ENCODE results near the gene PDAP1. TPM values are rescaled to one million over a fixed set of nuclear protein-coding genes. Genes with fewer than 3 reads are reported as not detected.
"Not testable (repeated sequence)": the region's sequence is repeated elsewhere in the genome, so short reads cannot be mapped to it uniquely, and the experiment has no call there.

The PDAP1 gene
- total and polyA plus RNA-seq, 2 experiments from 2014 or later = 93.1 to 134 TPM

DNA sequence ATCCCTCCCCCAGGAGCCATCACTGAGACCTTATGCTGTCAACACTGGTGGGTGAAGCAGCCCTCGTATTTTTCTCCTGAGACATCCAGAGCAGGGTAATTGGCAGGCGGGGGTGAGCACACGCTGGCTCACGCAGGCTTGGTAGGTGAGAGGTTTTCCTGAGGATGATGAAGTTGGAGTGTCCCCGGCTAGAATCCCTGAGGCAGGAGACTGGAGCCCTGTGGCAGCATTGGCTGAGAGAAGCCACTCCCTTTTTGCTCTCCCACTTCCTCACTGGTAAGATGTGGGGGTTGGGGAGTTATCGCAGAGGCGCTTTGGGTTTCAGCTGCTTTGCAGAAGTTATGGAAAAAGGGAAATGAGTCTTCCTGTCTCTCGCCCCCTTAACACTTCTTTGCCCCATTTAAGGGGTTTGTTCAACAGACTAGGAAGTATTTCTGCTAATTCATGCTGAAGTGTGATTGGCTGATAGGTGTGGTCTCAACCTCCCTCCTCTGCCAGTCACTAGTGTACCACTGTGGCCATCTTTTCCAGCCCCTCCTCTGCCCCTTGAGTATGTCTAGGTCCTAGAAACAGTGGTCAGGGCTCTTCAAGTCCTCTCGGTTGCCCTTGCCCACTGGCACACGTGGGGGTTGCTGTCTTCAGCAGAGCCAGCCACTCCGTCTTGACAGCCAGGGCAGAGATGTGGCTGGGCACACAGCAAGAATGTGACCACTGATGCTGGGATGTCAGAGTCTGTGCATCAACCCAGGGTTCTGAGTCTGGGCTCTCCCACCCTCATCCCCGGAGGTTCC, 28.2 kb downstream of the PDAP1 start:
- Histone ChIP-seq H3K36me3 (ENCODE audit: insufficient read depth) (no peaks in the 10 kb centered on the region), H3K27me3 (ENCODE audit: insufficient read depth) (no peaks in the 10 kb centered on the region), H3K27ac (ENCODE audit: low read depth) (peak overlapping the region; percentile 55; the same call in 1 of the 2 replicates), H2AFZ (no peak overlapping the region), H3F3A (replicated peaks; ENCODE audit: low read depth) (no peaks in the 10 kb centered on the region), H3K4me1 (ENCODE audit: insufficient read depth) (0 out of 2 replicates have a peak, but pooled peaks cover 10% of the 10 kb centered on the region), H3K79me2 (replicated peaks; ENCODE audit: insufficient read depth) (peaks cover 26% of the 10 kb centered on the region), H4K20me1 (replicated peaks; ENCODE audit: insufficient read depth) (peaks cover 28% of the 10 kb centered on the region), H3K4me2 (peak overlapping the region; percentile 60; the same call in 1 of the 2 replicates), H3K4me3 (no peak overlapping the region; the same call in 1 of the 2 replicates), H3K9me2 (ENCODE audit: insufficient read depth) (no peaks in the 10 kb centered on the region)
- peaks cover 13% of the 10 kb centered on the region for H3K27me3 Mint-ChIP-seq (ENCODE audit: insufficient read depth, low read depth, poor library complexity)
- H3K4me3 Mint-ChIP-seq = peak overlapping the region; percentile 25; the same call in 2 of the 3 replicates
- H3K27ac Mint-ChIP-seq = peak overlapping the region; percentile 73
- DNase-seq (ENCODE audit: low spot score) (peak; percentile 49), ATAC-seq (peak; percentile 23)
- H3K36me3 Mint-ChIP-seq (ENCODE audit: low read depth) = peaks cover 12% of the 10 kb centered on the region
- H3K4me1 Mint-ChIP-seq = peaks cover 14% of the 10 kb centered on the region
- H3K9me3 Mint-ChIP-seq = no peaks in the 10 kb centered on the region
- TF ChIP-seq EZH2 (IDR thresholded peaks at IDR 0.05; ENCODE audit: low read depth, unreplicated experiment) (no peak), STAT1 (IDR thresholded peaks at IDR 0.05; ENCODE audit: unreplicated experiment) (no peak), EZH2phosphoT487 (IDR thresholded peaks at IDR 0.05; ENCODE audit: unreplicated experiment) (no peak), NANOG (IDR thresholded peaks at IDR 0.05; ENCODE audit: borderline replicate concordance) (no peak), ZNF331 (CRISPR knock-in tag; IDR thresholded peaks at IDR 0.05; ENCODE audit: low read depth) (no peak), ZNF114 (CRISPR knock-in tag; IDR thresholded peaks at IDR 0.05) (no peak), ZNF462 (CRISPR knock-in tag; IDR thresholded peaks at IDR 0.05) (no peak), JUNB (IDR thresholded peaks at IDR 0.05; ENCODE audit: unreplicated experiment) (no peak), CREB1 (CRISPR knock-in tag; IDR thresholded peaks at IDR 0.05; ENCODE audit: low read depth) (no peak), POLR2AphosphoS5 (IDR thresholded peaks at IDR 0.05; ENCODE audit: low read depth) (no peak)

DNA sequence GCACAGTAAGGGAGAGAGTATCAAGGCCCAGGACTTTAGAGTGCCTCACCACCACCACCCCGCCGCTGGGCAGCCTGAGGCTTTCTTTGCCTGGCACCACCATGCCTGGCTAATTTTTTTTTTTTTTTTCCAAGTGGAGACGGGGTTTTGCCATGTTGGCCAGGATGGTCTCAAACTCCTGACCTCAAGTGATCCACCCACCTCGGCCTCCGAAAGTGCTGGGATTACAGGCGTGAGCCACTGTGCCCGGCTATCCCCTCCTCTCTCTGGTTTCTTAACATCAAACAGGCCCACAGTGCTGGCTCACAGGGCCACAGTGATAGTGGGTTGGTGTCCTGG, 28.7 kb downstream of the PDAP1 start:
- not testable (repeated sequence) for H3K9me2 ChIP-seq (ENCODE audit: insufficient read depth); H3K36me3 ChIP-seq (ENCODE audit: insufficient read depth); H3K27me3 ChIP-seq (ENCODE audit: insufficient read depth); H2AFZ ChIP-seq; H3K9me3 Mint-ChIP-seq; H3F3A ChIP-seq (replicated peaks; ENCODE audit: low read depth); H3K4me1 ChIP-seq (ENCODE audit: insufficient read depth); ATAC-seq; H3K4me3 ChIP-seq; DNase-seq (ENCODE audit: low spot score)
- peak overlapping the region; percentile 25; the same call in 2 of the 3 replicates for H3K4me3 Mint-ChIP-seq
- peaks cover 14% of the 10 kb centered on the region for H3K4me1 Mint-ChIP-seq
- peak overlapping the region; percentile 73 for H3K27ac Mint-ChIP-seq
- H4K20me1 ChIP-seq (replicated peaks; ENCODE audit: insufficient read depth) = peaks cover 28% of the 10 kb centered on the region
- H3K79me2 ChIP-seq (replicated peaks; ENCODE audit: insufficient read depth) = peaks cover 26% of the 10 kb centered on the region
- peak overlapping the region; percentile 60; the same call in 1 of the 2 replicates for H3K4me2 ChIP-seq
- peaks cover 12% of the 10 kb centered on the region for H3K36me3 Mint-ChIP-seq (ENCODE audit: low read depth)
- peak overlapping the region; percentile 55; the same call in 1 of the 2 replicates for H3K27ac ChIP-seq (ENCODE audit: low read depth)
- H3K27me3 Mint-ChIP-seq (ENCODE audit: insufficient read depth, low read depth, poor library complexity) = peaks cover 13% of the 10 kb centered on the region
